HG02870 (cell line): ENCODE measurements around the gene AKNA.

Source experiments
- ATAC-seq: cut with Tn5 transposase; IDR thresholded peaks from one replicate; pipeline ENCODE4 v1.9.1; 2021; ENCODE audit warnings: mild to moderate bottlenecking, moderate library complexity; ENCODE audit not compliant: unreplicated experiment

AKNA gene

DNA sequence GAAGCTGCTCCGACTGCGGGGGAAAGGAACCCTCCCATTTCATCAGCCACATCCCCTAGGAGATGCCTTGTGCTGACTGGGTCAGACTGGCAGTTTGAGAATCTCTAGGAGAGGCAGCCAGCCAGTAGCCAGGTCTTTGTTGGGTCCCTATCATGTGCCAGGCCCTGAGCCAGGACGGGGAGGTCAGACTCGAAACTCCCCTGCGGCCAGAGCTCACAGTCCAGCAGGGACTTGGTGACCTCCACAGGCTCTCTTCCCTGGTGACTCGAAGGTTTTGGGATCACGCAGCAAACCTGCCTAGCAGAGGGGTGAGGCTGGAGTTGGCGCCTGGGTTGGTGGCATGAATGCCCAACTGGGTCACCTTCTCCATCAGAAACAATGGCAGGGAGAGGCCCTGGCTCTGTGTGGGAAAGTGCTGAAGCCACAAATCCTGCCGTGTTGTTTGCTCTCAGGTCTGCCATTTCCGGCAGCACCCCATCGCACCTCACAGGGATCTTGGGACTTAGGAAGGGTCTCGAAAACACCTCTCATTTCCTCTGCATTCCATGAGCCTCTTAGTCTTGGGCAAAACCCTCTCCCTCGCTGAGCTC lies 79.3 kb downstream of the AKNA start:
- no peak for ATAC-seq

DNA sequence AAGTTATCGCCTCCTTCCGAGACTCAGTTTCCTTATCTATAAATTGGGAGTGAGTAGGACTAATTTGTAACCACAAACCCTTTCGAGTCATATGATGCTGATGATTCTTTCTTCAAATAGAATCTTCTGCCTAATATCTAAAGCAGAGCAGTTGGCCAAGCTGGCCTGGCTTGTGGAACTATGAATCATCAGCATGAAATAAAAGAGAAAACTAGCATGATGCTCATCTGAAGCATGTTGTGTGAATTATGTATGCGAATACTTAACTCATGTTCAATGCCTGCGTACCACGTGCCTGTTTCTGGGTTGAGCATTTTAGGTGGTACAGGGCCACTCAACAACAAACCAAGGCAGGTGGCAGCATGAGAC lies 79.9 kb downstream of the AKNA start:
- no peak for ATAC-seq

DNA sequence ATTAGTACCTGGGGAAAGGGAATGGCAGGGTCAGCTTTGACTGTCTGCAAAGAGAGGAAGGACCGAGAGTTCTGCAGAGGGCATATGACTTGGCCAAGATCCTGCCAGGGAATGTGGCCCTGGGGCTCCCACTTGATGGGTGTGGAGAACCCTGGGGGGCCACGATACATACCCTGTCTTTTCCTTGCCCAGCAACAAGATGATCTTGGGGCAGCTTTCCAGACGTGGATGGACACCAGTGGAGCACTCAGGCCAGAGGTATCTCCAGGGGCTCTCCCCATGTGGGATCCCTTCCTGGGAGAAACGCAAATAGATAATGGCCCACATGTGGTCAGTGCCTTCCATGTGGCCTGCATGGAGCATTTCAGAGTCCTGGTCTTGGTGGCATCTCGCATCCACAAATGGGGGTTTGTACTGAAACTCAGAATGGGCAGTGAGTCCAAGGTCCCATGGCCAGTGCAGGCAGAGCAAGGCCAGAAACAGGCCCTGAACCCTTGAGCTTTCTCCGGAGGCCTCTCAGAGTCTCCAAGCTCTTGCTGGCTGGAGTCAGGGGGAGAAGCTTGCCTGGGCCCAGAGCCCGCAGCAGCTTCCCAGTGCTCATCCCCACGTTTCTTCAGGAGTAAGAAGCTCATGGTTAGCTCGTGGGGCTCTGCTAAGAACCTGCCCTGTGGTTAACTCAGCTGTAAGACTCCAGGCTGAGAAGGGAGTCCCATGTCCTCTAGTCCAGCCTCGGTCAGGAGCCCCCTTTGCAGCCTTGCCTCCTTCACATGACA lies 83.2 kb downstream of the AKNA start:
- ATAC-seq, result no peak

DNA sequence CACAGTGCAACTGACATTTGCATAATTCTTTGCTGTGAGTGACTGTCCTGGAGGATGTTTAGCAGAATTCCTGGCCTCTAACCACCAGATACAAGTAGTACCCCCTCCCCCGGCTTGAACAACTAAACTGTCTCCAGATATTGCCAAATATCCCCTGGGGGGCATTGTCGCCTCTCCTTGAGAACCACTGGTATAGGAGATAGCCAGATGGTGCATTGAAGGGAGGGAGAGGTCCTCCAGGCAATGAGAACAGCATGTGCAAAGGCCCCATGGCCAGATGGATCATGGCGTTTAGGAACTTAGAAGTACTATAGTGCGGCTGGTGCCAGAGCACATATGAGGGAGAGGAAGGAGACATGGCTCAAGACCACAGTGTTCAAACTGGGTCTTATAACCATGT lies 83.8 kb downstream of the AKNA start:
- ATAC-seq, result no peak

DNA sequence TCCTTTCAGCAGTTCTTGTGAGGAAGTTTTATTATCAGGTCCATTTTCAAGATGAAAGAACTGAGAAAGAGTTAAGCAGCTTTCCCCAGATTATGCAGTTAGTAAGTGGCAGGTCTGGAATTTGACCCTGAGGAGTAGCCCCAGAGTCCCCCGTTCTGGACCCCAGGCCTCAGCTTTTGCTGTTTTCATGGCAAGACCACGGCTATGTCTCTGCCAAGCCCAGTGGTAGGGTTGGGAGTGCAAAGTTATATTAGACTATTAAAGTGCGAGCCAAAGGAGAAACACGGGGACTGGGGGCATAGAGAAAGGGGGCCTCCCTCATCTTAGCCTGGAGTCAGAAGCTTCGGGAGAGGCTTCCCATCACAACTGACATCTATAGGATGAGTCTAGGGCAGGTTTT lies 84.2 kb downstream of the AKNA start:
- ATAC-seq, result no peak

DNA sequence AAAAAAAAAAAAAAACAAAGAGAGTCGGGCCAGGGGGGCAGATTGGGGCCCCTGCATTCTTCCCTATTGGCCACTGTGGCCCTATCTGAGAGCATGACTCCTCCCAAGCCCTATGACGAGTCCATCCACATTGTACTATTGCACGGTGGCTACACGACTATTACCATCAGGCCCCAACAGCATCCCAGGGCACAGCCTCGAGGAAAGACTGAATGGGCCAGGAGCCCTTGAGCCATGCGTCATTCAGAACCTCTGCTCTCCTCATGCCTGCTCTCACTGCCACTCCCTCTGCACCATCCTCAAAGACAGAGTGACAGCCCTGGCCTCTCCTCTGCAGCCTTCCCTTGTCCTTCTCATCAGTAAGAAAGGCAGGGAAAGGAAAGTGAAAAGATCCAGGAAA lies 85.1 kb downstream of the AKNA start:
- ATAC-seq, result no peak

DNA sequence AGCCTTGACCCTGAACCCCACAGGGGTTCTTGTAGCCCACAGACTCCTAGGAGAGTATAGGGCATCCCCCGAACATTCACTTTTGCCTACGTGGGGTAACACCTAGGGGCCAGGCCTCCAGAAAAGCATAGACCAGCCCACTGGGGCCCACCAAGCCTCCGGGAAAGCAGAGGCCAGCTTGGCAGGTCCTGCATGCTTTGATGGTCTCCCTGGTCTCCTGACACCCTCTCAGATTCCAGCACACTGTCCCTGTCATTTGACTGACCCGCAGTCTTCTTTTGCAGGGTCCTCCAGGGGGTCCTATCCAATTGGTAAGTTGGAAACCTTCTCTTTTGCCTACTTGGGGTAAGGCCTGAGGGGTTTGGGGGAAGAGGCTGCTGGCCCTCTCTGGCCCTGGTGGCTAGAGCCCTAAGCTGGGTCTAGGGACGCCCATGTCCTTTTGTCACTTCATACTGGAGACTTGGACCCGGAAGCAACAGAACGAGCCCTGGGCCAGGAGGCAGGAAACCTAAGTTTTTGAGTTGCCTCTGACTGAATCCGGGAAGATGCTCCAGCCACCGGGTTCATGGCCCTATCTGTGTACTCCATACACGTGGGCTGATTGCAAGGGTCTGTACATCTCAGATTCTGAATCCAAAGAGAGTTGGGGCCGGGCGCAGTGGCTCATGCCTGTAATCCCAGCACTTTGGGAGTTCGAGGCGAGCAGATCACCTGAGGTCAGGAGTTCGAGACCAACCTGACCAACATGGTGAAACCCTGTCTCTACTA lies 85.8 kb downstream of the AKNA start:
- ATAC-seq, result no peak

DNA sequence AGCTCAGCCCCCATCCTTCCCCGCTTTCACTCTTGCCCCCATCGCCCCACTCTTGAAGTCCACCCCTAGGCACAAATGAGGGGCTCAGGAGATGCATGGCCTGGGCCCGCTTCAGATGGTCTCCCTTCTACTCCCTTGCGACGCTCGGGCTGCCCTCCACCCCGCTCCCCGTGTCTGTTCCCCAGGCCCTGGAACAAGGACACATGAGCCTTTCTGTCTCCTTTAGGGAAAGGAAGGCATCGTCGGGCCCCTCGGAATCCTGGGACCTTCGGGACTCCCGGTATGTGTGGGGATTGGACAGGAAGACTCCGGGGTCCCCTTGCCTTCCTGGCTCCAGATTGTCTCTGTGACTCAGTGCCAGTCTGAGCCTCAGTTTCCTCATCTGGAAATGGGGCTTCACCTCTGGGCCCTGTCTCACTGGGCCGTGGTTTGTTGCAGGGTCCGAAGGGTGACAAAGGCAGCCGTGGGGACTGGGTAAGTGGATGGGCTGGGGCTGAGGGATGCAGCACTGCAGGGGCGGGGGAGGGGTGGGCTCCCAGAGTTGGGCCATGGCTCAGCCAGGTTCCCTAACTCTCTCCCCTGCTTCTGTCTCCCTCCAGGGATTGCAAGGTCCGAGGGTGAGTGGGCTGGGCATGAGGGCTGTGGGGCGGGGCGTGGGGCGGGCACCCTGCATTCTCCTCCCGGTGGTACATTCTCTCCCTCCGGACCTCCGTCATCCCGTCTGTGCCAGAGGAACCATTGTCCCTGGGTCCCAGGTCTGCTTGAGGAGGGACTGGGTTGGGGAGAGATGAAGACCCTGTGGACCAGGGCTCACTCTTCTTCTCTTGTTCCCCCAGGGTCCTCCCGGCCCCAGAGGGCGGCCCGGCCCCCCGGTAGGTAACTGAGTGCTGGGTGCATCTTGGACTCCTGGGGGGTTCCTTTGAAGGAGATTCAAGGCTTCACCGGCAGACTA lies 86.7 kb downstream of the AKNA start:
- ATAC-seq, result no peak

DNA sequence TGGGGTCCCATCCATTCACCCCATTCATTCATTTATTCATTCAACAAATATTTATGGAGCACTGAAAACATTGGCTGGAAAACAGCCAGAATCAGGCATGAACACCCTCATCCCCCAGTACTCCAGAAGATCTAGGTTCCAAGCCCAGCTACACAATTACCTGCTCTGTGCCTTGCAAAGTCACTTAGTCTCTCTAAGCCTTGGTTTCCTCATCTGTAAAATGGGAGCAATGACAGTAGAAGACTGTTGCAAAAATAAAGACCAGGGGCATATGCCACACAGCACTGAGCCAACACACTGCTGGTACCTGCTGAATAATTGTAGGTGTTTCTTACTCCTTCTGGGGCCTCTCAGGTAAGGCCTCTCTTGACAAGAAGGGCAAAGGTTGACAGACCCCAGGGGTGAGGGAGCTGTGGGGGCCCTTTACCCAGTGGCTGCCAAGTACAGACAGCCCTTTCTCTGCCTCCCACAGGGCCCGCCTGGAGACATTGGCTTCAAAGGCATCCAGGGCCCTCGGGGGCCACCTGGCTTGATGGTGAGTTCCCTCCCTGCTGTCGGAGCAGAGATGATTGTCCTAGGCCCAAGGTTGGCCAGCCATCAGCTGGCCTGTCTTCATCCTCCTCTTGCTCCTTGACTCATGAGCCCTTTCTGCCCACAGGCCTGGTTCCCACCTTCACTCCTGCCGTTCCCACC lies 87.5 kb downstream of the AKNA start:
- no peak for ATAC-seq

DNA sequence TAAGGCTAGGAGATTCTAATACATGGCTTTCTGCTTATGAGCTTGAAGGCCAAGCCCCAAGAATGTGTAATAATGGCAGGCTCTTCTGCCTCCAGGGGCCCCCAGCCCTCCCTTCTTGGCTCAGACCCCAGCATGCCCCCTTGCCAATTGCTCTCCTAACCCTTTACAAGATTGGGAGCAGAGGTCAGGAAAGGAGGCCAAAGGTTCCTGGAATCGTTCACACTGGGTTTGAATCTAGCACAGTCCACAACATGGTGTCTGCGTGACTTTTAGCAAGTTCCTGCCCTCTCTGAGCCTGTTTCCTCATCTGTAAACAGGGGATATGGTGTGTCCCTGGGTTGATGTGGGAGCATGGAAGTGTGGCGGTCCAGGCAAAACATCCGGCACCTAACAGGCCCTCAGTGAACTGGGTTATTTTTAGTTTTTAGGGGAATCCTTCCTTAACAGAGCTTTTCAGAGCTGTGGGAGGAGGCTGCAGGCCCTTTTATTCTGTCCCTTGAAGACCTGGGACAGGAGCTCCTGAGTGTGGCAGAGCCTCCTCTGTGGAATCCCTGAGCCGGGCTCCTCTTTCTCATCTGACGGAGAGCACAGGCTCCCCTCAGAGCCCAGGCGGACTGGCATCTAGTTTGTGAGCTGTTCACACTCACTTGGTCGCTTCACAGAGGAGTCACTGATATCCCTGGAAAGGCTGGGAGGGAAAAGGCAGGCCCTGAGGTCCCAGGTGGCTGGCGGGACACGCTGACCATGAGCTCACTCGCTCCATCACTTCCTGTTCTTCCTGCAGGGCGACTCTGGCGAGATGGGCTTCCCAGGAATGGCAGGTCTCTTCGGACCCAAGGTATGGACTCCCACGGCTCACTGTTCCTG lies 88.3 kb downstream of the AKNA start:
- no peak for ATAC-seq

DNA sequence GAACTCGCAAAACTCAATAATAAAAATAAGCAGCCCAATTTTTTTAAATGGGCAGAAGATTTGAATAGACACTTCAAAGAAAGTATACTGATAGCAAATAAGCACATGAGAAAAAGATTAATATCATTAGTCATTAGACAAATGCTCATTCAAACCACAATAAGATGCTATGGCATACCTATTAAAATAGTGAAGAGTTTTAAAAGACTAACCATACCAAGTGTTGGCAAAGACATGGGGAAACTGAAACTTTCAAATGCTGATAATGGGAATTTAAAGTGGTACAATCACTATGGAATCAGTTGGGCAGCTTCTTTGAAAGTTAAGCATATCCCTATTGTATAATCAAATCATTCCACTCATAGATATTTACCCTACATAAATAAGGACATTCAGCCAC lies 91.4 kb downstream of the AKNA start:
- no peak for ATAC-seq

DNA sequence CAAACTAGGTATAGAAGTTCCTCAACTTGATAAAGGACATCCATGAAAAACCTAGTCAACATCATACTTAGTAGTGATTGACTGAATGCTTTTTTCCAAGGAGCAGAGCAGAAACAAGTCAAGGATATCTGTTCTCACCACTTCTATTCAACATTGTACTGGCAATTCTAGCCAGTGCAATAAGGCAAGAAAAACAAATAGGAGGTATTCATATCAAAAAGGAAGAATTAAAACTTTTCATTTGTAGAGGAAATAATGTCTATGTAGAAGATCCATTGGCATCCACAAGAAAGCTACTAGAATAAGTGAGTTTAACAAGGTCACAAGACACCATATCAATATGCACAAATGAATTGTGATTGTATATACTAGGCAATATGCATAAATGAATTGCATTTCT lies 93.1 kb downstream of the AKNA start:
- ATAC-seq, result no peak

DNA sequence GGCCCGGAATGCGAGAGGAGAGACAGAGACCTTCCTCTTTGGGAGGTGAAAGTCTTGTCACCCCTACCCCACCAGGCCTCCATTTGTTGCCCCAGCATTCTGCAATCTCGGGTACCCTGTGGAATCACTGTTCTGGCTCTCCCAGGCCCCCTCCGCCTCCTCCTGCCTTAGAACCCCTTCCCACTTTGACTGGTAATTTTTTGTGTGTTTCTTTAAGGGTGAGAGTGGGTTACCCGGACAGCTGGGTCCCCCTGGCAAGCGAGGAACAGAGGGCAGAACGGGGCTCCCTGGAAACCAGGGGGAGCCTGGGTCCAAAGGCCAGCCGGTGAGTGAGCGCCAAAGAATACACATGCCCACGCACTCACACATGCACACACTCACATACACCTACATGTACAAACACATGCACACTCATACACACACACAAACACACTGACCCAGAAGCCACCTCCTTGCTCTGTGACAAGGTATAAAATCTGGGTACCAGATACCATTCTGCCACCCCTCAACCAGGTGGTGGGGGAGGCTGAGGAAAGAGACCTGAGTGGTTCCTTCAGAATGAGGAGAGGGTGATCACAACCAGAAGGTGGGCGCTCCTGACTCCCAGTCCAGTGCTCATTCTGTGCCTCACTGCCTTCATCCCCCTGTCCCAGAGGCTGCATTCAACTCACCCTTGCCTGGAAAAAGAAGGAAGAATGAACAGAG lies 95.7 kb downstream of the AKNA start:
- ATAC-seq, result no peak

DNA sequence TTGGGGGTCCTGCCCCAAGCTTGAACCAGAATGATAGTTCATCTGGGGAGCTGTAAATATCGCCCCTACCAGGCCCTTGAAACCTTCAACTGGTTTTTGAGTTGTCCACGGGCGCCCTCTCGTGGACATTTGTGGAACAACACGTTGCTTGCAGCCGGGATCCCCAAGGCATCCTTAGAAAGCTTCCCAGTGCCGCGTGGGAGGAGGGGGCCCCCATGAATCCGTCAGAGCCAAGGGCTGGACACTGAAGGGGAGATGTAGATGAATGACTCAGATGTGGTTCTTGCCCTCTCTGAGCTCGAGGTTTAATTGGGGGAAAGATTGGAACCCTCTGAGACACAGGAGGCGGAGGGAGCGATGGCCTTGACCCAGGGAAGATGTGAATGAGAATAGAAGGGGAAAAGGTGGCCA lies 96.7 kb downstream of the AKNA start:
- ATAC-seq, result no peak

DNA sequence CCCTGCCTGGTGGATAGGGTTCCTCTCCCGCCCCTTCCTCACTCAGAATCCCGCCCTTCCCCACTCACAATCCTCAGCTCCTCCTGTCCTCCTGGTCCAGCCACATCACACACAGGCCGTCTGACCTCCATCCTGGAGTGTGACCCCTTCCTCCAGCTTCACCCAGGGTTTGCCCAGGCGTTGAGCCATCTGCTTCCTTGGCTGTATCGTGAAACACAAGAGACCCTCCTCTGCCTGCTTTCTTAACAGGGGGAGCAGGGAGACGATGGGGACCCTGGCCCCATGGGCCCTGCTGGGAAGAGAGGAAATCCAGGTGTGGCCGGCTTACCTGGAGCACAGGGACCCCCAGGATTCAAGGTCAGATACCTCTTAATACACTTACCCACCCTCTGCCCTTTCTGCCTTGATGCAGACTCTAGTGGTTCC lies 97.2 kb downstream of the AKNA start:
- ATAC-seq, result no peak

DNA sequence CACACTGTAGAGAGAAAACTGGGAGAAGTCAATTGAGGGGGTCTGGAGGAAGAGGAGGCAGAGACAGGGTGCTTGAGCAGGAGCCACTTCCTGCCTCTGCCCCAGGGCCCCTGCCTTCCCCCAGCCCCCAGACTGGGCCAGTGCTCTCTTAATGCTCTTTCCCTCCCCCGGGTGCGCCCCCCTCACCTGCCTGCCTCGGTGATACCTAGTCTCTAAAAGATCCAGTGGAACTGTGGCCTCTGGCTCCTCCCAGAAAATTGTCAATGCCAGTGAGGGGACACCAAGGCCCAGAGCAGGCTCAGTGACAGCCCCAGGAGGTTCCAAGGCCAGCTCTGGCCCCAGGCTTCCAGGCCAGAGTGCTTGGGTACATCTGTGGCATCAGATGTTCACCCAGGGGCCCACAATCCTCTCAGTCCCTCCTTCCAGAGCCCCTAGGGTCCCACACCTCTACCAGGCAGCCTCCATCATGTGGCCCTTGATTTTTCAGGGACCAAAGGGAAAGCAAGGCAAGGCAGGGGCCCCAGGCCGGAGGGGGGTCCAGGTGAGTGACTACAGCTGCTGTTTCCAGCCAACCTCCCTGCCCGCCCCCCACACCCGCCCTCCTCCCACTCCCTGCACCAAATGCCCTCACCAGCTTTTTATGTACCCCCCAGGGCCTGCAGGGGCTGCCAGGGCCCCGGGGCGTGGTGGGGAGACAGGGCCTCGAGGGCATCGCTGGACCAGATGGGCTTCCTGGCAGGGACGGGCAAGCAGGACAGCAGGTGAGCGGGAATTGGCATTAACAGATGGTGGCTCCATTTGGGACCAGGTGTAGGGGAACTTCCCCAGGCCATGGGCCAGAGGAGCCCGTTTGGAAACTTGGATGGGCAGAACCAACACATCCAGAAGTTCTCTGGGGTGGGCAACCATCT lies 98.0 kb downstream of the AKNA start:
- no peak for ATAC-seq

DNA sequence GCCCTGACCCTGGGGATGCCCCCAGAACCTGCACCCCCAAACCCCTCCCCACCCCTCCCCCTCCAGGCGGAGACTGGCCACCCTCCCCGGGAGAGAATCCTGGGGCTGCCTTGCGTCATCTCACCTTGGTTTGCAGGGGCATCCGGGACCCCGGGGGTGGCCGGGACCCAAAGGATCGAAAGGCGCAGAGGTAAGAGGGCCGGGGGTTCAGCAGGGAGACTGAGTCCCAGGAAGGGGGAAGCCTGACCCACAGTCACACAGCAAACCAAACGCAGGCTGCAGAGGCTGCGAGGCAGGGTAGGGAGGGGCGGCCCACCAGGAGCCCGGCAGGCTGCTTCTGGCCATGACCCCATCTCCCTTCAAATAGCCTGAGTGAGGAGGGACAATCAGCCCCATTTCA lies 98.7 kb downstream of the AKNA start:
- ATAC-seq, result no peak
